HepG2 (cell line): ENCODE results near the gene KCTD13. TPM values are rescaled to one million over a fixed set of nuclear protein-coding genes. Genes with fewer than 3 reads are reported as not detected.

Source experiments
- CEBPB ChIP-seq: IDR thresholded peaks from 2 replicates; pipeline ENCODE4 v1.6.1; 2011; ENCODE audit warnings: low read depth, low read length, improper control_type of control experiment, borderline replicate concordance
- FOXP1 ChIP-seq, 2 experiments: fragments of 450-650 bp in 1 of 2; IDR thresholded peaks; 2 replicates each; pipeline ENCODE4 v1.6.1; 2017 to 2018; ENCODE audit warnings: antibody characterized with exemption in 1 of 2
- MAX ChIP-seq: IDR thresholded peaks from 2 replicates; pipeline ENCODE4 v1.6.1; 2012; ENCODE audit warnings: inconsistent platforms
- PATZ1 ChIP-seq: sonication (generic); formaldehyde crosslinking; IDR thresholded peaks from 2 replicates; pipeline ENCODE4 v1.4.0; 2020; ENCODE audit warnings: missing genetic modification reagents
- ZSCAN5A ChIP-seq: sonication (generic); formaldehyde crosslinking; IDR thresholded peaks from 2 replicates; pipeline ENCODE4 v1.8.0; 2022; ENCODE audit warnings: mild to moderate bottlenecking, missing genetic modification reagents, borderline replicate concordance
- polyA plus RNA-seq, 8 experiments: library from polyadenylated mRNA; depleted of rRNA in 3 of 8; stranded (reverse) in 7 of 8; unstranded in 1 of 8; fragments of >200 nt; fragmentation: Illumina TruSeq in 4 of 8; extraction: Trizol in 4 of 8; gene quantifications; 2 replicates each; pipeline versions ENCODE4 v1.2.1 to v1.2.3, GENCODE V29; 2011 to 2016; ENCODE audit warnings: low read depth in 4 of 8, missing spikeins in 1 of 8, mixed read lengths in 1 of 8; ENCODE audit not compliant: insufficient read depth in 1 of 8
- total RNA-seq, 5 experiments: library from RNA; depleted of rRNA; stranded (reverse); fragments of >200 nt; fragmentation: Illumina TruSeq; extraction: Trizol; gene quantifications; 2 replicates each; pipeline ENCODE4 v1.2.3, GENCODE V29; 2016; ENCODE audit warnings: low read depth in 1 of 5
- TF ChIP-seq, protein P1 (sequence below): sonication (generic); formaldehyde crosslinking; IDR thresholded peaks from 2 replicates; pipeline ENCODE4 v1.4.0; 2020; ENCODE audit warnings: missing genetic modification reagents, borderline replicate concordance
- TF ChIP-seq, protein P2 (sequence below): sonication (generic); formaldehyde crosslinking; conservative IDR thresholded peaks from 2 replicates; pipeline ENCODE4 v1.8.0; 2022; ENCODE audit warnings: mild to moderate bottlenecking, moderate library complexity, missing genetic modification reagents
- TF ChIP-seq, protein P3 (sequence below): sonication (generic); formaldehyde crosslinking; IDR thresholded peaks from 2 replicates; pipeline ENCODE4 v1.5.1; 2020; ENCODE audit warnings: missing genetic modification reagents, mild to moderate bottlenecking, borderline replicate concordance
- TF ChIP-seq, protein P4 (sequence below): sonication (generic); formaldehyde crosslinking; IDR thresholded peaks from 2 replicates; pipeline ENCODE4 v1.9.0; 2021; ENCODE audit warnings: missing genetic modification reagents, mild to moderate bottlenecking, borderline replicate concordance

Gene KCTD13
- total and polyA plus RNA-seq, 2 of the 13 experiments (the other 11 are each of a cell fraction or from before 2014, with no cell fraction given): 6.3 to 14.7 TPM

DNA sequence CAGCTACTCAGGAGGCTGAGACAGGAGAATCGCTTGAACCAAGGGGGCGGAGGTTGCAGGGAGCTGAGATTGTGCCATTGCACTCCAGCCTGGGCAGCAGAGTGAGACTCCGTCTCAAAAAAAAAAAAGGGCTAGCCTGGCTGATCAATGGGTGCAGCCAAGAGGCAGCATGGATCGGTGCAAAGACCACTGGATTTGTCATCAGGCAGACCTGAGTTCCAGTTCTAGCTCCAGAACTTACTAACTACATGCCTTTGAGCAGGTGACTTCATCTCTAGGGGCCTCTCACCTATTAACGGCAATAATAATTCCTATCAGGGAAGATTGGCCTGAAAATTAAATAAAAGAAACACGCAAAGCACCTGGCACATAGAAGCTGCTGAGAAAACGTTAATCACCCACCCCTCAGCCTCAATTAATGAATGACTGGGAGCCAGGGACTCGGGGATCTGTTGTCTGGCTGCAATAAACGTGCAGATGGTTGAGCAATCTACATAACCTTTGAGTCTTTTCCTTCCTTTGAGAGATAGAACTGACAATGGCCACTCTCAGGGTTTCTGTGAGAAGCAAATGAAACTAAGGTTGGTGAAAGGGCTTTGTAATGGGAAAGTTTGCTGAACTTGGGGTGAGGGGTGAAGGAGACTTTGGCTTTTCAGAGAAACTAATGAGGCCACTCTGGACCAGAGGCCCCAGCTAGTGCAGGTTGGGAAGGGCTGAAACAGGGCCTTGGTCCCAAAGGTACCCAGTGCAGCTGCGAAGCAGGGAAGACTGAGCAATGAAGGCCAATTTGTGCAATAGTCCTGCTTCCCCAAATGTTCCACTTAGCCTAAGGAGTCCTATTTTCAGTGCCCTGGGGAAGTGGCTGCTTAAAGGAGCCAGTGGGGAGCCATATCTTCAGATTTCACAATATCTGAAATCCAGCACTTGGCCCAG lies 34.2 kb downstream of the KCTD13 start (continued):
- peak; percentile 98 for TF ChIP-seq CEBPB
- TF ChIP-seq, protein P1, sequence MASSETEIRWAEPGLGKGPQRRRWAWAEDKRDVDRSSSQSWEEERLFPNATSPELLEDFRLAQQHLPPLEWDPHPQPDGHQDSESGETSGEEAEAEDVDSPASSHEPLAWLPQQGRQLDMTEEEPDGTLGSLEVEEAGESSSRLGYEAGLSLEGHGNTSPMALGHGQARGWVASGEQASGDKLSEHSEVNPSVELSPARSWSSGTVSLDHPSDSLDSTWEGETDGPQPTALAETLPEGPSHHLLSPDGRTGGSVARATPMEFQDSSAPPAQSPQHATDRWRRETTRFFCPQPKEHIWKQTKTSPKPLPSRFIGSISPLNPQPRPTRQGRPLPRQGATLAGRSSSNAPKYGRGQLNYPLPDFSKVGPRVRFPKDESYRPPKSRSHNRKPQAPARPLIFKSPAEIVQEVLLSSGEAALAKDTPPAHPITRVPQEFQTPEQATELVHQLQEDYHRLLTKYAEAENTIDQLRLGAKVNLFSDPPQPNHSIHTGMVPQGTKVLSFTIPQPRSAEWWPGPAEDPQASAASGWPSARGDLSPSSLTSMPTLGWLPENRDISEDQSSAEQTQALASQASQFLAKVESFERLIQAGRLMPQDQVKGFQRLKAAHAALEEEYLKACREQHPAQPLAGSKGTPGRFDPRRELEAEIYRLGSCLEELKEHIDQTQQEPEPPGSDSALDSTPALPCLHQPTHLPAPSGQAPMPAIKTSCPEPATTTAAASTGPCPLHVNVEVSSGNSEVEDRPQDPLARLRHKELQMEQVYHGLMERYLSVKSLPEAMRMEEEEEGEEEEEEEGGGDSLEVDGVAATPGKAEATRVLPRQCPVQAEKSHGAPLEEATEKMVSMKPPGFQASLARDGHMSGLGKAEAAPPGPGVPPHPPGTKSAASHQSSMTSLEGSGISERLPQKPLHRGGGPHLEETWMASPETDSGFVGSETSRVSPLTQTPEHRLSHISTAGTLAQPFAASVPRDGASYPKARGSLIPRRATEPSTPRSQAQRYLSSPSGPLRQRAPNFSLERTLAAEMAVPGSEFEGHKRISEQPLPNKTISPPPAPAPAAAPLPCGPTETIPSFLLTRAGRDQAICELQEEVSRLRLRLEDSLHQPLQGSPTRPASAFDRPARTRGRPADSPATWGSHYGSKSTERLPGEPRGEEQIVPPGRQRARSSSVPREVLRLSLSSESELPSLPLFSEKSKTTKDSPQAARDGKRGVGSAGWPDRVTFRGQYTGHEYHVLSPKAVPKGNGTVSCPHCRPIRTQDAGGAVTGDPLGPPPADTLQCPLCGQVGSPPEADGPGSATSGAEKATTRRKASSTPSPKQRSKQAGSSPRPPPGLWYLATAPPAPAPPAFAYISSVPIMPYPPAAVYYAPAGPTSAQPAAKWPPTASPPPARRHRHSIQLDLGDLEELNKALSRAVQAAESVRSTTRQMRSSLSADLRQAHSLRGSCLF (CRISPR knock-in tag): no peak
- TF ChIP-seq, protein P2, sequence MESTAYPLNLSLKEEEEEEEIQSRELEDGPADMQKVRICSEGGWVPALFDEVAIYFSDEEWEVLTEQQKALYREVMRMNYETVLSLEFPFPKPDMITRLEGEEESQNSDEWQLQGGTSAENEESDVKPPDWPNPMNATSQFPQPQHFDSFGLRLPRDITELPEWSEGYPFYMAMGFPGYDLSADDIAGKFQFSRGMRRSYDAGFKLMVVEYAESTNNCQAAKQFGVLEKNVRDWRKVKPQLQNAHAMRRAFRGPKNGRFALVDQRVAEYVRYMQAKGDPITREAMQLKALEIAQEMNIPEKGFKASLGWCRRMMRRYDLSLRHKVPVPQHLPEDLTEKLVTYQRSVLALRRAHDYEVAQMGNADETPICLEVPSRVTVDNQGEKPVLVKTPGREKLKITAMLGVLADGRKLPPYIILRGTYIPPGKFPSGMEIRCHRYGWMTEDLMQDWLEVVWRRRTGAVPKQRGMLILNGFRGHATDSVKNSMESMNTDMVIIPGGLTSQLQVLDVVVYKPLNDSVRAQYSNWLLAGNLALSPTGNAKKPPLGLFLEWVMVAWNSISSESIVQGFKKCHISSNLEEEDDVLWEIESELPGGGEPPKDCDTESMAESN: no peak
- peak; percentile 54; the same call in 1 of the 2 replicates for TF ChIP-seq MAX
- peak; percentile 49 for TF ChIP-seq PATZ1 (CRISPR knock-in tag)
- TF ChIP-seq, protein P3, sequence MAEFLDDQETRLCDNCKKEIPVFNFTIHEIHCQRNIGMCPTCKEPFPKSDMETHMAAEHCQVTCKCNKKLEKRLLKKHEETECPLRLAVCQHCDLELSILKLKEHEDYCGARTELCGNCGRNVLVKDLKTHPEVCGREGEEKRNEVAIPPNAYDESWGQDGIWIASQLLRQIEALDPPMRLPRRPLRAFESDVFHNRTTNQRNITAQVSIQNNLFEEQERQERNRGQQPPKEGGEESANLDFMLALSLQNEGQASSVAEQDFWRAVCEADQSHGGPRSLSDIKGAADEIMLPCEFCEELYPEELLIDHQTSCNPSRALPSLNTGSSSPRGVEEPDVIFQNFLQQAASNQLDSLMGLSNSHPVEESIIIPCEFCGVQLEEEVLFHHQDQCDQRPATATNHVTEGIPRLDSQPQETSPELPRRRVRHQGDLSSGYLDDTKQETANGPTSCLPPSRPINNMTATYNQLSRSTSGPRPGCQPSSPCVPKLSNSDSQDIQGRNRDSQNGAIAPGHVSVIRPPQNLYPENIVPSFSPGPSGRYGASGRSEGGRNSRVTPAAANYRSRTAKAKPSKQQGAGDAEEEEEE: no peak
- no peak for TF ChIP-seq FOXP1 (IDR thresholded peaks at IDR 0.05)
- peak; percentile 40; the same call in 1 of the 2 replicates for TF ChIP-seq FOXP1 (CRISPR knock-in tag; IDR thresholded peaks at IDR 0.05)
- TF ChIP-seq ZSCAN5A (CRISPR knock-in tag): peak; percentile 65; the same call in 1 of the 2 replicates
- TF ChIP-seq, protein P4, sequence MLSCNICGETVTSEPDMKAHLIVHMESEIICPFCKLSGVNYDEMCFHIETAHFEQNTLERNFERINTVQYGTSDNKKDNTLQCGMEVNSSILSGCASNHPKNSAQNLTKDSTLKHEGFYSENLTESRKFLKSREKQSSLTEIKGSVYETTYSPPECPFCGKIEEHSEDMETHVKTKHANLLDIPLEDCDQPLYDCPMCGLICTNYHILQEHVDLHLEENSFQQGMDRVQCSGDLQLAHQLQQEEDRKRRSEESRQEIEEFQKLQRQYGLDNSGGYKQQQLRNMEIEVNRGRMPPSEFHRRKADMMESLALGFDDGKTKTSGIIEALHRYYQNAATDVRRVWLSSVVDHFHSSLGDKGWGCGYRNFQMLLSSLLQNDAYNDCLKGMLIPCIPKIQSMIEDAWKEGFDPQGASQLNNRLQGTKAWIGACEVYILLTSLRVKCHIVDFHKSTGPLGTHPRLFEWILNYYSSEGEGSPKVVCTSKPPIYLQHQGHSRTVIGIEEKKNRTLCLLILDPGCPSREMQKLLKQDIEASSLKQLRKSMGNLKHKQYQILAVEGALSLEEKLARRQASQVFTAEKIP (CRISPR knock-in tag): no peak
